GM18909 (cell line): ENCODE data around the gene RIN2.

Experiments
- ATAC-seq: cut with Tn5 transposase; IDR thresholded peaks from one replicate; pipeline ENCODE4 v1.9.1; 2021; ENCODE audit warnings: mild to moderate bottlenecking; ENCODE audit not compliant: unreplicated experiment, poor library complexity

Gene RIN2

GRCh38 chr20:19761841-19762240 is 3.8 kb downstream of the RIN2 start:
- ATAC-seq, result no peak

GRCh38 chr20:19764207-19764606 is 6.1 kb downstream of the RIN2 start:
- no peak for ATAC-seq

- no peak for ATAC-seq
Measured at GRCh38 chr20:19765266-19765665, 7.2 kb downstream of the RIN2 start.

GRCh38 chr20:19765913-19766312 is 7.9 kb downstream of the RIN2 start:
- no peak for ATAC-seq

- ATAC-seq, result no peak
Measured at GRCh38 chr20:19767070-19767469, 9.0 kb downstream of the RIN2 start.

GRCh38 chr20:19768325-19768842 is 10.3 kb downstream of the RIN2 start:
- no peak for ATAC-seq

GRCh38 chr20:19769507-19769906 is 11.4 kb downstream of the RIN2 start:
- no peak for ATAC-seq

- ATAC-seq, result no peak
Measured at GRCh38 chr20:19770375-19770774, 12.3 kb downstream of the RIN2 start.

GRCh38 chr20:19771031-19771430 is 13.0 kb downstream of the RIN2 start:
- ATAC-seq, result no peak

GRCh38 chr20:19773471-19773870 is 15.4 kb downstream of the RIN2 start:
- ATAC-seq, result no peak

- ATAC-seq, result no peak
Measured at GRCh38 chr20:19774135-19774933, 16.3 kb downstream of the RIN2 start.

GRCh38 chr20:19775353-19776253 is 17.5 kb downstream of the RIN2 start:
- no peak for ATAC-seq

GRCh38 chr20:19777315-19777714 is 19.3 kb downstream of the RIN2 start:
- no peak for ATAC-seq

- ATAC-seq, result no peak
Measured at GRCh38 chr20:19777981-19778380, 19.9 kb downstream of the RIN2 start.

GRCh38 chr20:19778404-19778803 is 20.3 kb downstream of the RIN2 start:
- ATAC-seq, result no peak

- peak; percentile 65 for ATAC-seq
Measured at GRCh38 chr20:19779634-19780033, 21.6 kb downstream of the RIN2 start.

GRCh38 chr20:19780261-19780660 is 22.2 kb downstream of the RIN2 start:
- no peak for ATAC-seq

GRCh38 chr20:19781235-19781634 is 23.2 kb downstream of the RIN2 start:
- no peak for ATAC-seq

- no peak for ATAC-seq
Measured at GRCh38 chr20:19782669-19783068, 24.6 kb downstream of the RIN2 start.

- ATAC-seq, result no peak
Measured at GRCh38 chr20:19783966-19784401, 25.9 kb downstream of the RIN2 start.

- peak; percentile 50 for ATAC-seq
Measured at GRCh38 chr20:19784511-19785172, 26.6 kb downstream of the RIN2 start.
